Esophagus squamous epithelium (tissue), 5 donors: ENCODE results near the gene CEMP1. TPM values are rescaled to one million over a fixed set of nuclear protein-coding genes. Genes with fewer than 3 reads are reported as not detected.
"Not testable (repeated sequence)": the region's sequence is repeated elsewhere in the genome, so short reads cannot be mapped to it uniquely, and the experiment has no call there.

Source experiments
- DNase-seq: peaks from one replicate; lab custom pipeline; 2025; lab: John Stamatoyannopoulos, UW
- H3K27ac ChIP-seq, 4 donors: fragments of 200-600 bp; sonication (generic); one replicate each; pipeline ENCODE4 v1.5.1; 2016 to 2019; ENCODE audit warnings: mild to moderate bottlenecking in 1 of 4
- H3K27me3 ChIP-seq, 4 donors: fragments of 200-600 bp; sonication (generic); 1 replicate in 3 of 4; 2 replicates in 1 of 4; pipeline versions ENCODE4 v1.5.1 to v1.6.0; 2017 to 2021; ENCODE audit warnings: antibody characterized with exemption in 1 of 4
- H3K36me3 ChIP-seq, 3 donors: fragments of 200-600 bp; sonication (generic); one replicate each; pipeline ENCODE4 v1.5.1; 2016 to 2019
- H3K4me1 ChIP-seq, 3 donors: fragments of 200-600 bp; sonication (generic); one replicate each; pipeline ENCODE4 v1.5.1; 2017 to 2019
- H3K4me3 ChIP-seq, 4 donors: fragments of 200-600 bp; sonication (generic); 1 replicate in 3 of 4; 2 replicates in 1 of 4; pipeline ENCODE4 v1.5.1; 2016 to 2019; ENCODE audit warnings: mild to moderate bottlenecking in 2 of 4, moderate library complexity in 1 of 4
- H3K9me3 ChIP-seq, 3 donors: fragments of 200-600 bp; sonication (generic); one replicate each; pipeline ENCODE4 v1.5.1; 2016 to 2019
- CTCF ChIP-seq, 6 experiments: fragments of 450-650 bp in 4 of 6; fragments of 200-600 bp in 2 of 6; sonication (generic) in 2 of 6; IDR thresholded peaks; one replicate each; pipeline ENCODE4 v1.5.1; 2016 to 2019; ENCODE audit warnings: antibody characterized with exemption in 6 of 6, mild to moderate bottlenecking in 4 of 6, moderate library complexity in 4 of 6
- POLR2A ChIP-seq, 4 donors: fragments of 450-650 bp; IDR thresholded peaks; one replicate each; pipeline ENCODE4 v1.6.1; 2017; ENCODE audit warnings: antibody characterized with exemption in 4 of 4, mild to moderate bottlenecking in 4 of 4, moderate library complexity in 3 of 4
- WGBS, 2 donors: methylation state at CpG; one replicate each; pipeline ENCODE4 v1.1.5; 2018; 5-methylcytosine and 5-hydroxymethylcytosine counted together
- intact Hi-C: fragments of 100-400 bp; cut with DNase I; formaldehyde crosslinking; loops from one replicate; pipeline ENCODE4 v1.15.0; 2022
- total RNA-seq, 4 donors: library from RNA; depleted of rRNA; stranded (reverse); fragments of >200 nt; gene quantifications; one replicate each; pipeline ENCODE4 v1.1.0, GENCODE V29; 2016
- donor health status: DM: yes; HTN: yes; CAD: no.

The CEMP1 gene
- total RNA-seq, 4 donors from 2014 or later, result 0.76 TPM; not detected in 3

GRCh38 chr16:2533912-2534311 is 2.7 kb upstream of the CEMP1 start:
- H3K27ac ChIP-seq, result peak overlapping the region in 2 of 4 donors; percentile 97 to 99
- WGBS, 2 donors, result 71 to 91% methylated on average over 9 to 11 of the region's 11 CpGs
- H3K9me3 ChIP-seq, result no peaks in the 10 kb centered on the region
- no peak overlapping the region for H3K4me3 ChIP-seq
- H3K4me1 ChIP-seq, result peaks cover 12 to 55% (median 28%) of the 10 kb centered on the region in 3 donors
- H3K27me3 ChIP-seq, result no peaks in the 10 kb centered on the region
- H3K36me3 ChIP-seq, result peaks cover 4 to 19% (median 8%) of the 10 kb centered on the region in 3 donors
- TF ChIP-seq POLR2A (IDR thresholded peaks at IDR 0.05) (no peak), CTCF (IDR thresholded peaks at IDR 0.05) (no peak)
- intact Hi-C loops, result no loop called here
- DNase-seq, result no peak

GRCh38 chr16:2533142-2533755 is 2.0 kb upstream of the CEMP1 start:
- H3K9me3 ChIP-seq, result not testable (repeated sequence)

GRCh38 chr16:2532494-2533141 is 1.4 kb upstream of the CEMP1 start:
- H3K9me3 ChIP-seq, result no peaks in the 10 kb centered on the region
- no peak for TF ChIP-seq CTCF (IDR thresholded peaks at IDR 0.05)
- TF ChIP-seq POLR2A (IDR thresholded peaks at IDR 0.05), result peak in 3 of 4 donors; percentile 15 to 55 (median 28)
- intact Hi-C loops, result no loop called here
- no peaks in the 10 kb centered on the region for H3K27me3 ChIP-seq
- peaks cover 11 to 50% (median 24%) of the 10 kb centered on the region in 3 donors for H3K4me1 ChIP-seq
- H3K36me3 ChIP-seq, result peaks cover 15 to 32% (median 19%) of the 10 kb centered on the region in 3 donors
- H3K27ac ChIP-seq, result peak overlapping the region; percentile 95 to 99 (median 98)
- H3K4me3 ChIP-seq, result peak overlapping the region; percentile 53 to 82 (median 72)
- DNase-seq, result no peak
- 1 to 2% methylated on average over 20 to 25 of the region's 37 CpGs for WGBS, 2 donors

More at GRCh38 chr16:2533142-2533755, 2.0 kb upstream of the CEMP1 start:
- DNase-seq, H3K27me3 ChIP-seq, intact Hi-C loops: not testable (repeated sequence)
- H3K4me1 ChIP-seq, result peaks cover 11 to 50% (median 24%) of the 10 kb centered on the region in 3 donors
- peak overlapping the region; percentile 95 to 99 (median 98) for H3K27ac ChIP-seq
- H3K36me3 ChIP-seq, result peaks cover 11 to 26% (median 13%) of the 10 kb centered on the region in 3 donors
- 26 to 36% methylated on average over 11 to 16 of the region's 16 CpGs for WGBS, 2 donors
- peak overlapping the region; percentile 53 to 82 (median 72) for H3K4me3 ChIP-seq

- whole genome bisulfite sequencing, 2 donors, result 0 to 2% methylated on average over 8 to 21 of the region's 84 CpGs
- Histone ChIP-seq H3K4me1 (peaks cover 8 to 45% (median 21%) of the 10 kb centered on the region in 3 donors), H3K4me3 (peak overlapping the region; percentile 53 to 82 (median 72)), H3K27ac (peak overlapping the region; percentile 95 to 99 (median 98)), H3K27me3 (no peaks in the 10 kb centered on the region), H3K36me3 (peaks cover 15 to 39% (median 19%) of the 10 kb centered on the region in 3 donors), H3K9me3 (no peaks in the 10 kb centered on the region)
- intact Hi-C loops, result no loop called here
- peak; percentile 94 for DNase-seq
- TF ChIP-seq CTCF (IDR thresholded peaks at IDR 0.05) (no peak), POLR2A (IDR thresholded peaks at IDR 0.05) (peak in 3 of 4 donors; percentile 40 to 85 (median 82))
Observed at GRCh38 chr16:2531696-2532493, 687 bp upstream of the CEMP1 start.

- peak overlapping the region in 1 of 4 donors; percentile 78 for H3K4me3 ChIP-seq
Observed at GRCh38 chr16:2530629-2531318, 434 bp downstream of the CEMP1 start.

More at GRCh38 chr16:2530629-2531318, 434 bp downstream of the CEMP1 start:
- intact Hi-C loops, result no loop called here
- peaks cover 8 to 34% (median 10%) of the 10 kb centered on the region in 3 donors for H3K4me1 ChIP-seq
- DNase-seq, result no peak
- H3K9me3 ChIP-seq, result no peaks in the 10 kb centered on the region
- H3K36me3 ChIP-seq, result peaks cover 19 to 50% (median 19%) of the 10 kb centered on the region in 3 donors
- peak overlapping the region; percentile 95 to 99 (median 98) for H3K27ac ChIP-seq
- no peak for TF ChIP-seq CTCF (IDR thresholded peaks at IDR 0.05)
- no peak for TF ChIP-seq POLR2A (IDR thresholded peaks at IDR 0.05)
- 96% methylated on average over 5 of the region's 14 CpGs; no CpG with 5 or more reads in 1 of the 2 donors for WGBS, 2 donors
- no peaks in the 10 kb centered on the region for H3K27me3 ChIP-seq
